Measurements from ENCODE around the gene PRRC2B.
"Not testable (repeated sequence)": the region's sequence is repeated elsewhere in the genome, so short reads cannot be mapped to it uniquely, and the experiment has no call there.

PRRC2B gene

DNA sequence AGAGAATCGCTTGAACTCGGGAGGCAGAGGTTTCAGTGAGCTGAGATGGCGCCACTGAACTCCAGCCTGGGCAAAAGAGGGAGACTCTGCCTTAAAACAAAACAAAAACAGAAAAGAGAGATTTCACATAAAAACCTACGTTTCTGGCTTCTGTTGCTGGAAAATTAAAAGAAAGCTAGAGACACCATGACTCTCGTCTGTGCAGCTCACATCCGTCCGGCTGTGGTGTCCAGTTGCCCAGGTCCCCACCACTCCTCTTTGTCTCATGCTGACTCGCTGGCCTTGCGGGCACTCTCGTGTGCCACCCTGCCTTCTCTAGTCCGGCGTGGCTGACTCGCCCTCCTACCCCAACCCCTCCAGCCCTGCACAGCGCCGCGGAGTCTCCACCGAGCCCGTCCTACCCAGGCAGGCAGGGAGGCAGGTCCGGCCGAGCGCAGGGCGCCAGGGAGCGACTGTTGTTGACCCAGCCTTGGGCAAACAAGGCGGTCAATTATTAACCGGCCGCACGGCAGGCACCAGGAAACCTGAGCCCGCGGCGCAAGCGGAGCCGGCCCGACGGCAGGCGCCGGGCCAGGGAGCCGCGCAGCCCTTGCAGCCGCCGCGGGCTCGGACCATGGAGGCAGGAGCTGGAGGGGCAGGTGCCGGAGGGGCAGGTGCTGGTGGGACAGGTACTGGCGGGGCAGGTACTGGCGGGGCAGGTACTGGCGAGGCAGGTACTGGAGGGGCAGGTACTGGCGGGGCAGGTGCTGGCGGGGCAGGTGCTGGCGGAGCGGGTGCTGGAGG lies 151.3 kb downstream of the PRRC2B start, which contains the start of gene PRRT1B:
Gene PRRT1B, plus strand, starts transcription at position 521 of the 783 bp plus-strand sequence. Its CDS starts 93 bp downstream, at position 614.
- Histone ChIP-seq H4K20me1 (ENCODE audit: insufficient read depth, low read length) (no peaks in the 10 kb centered on the region), H3K27me3 (ENCODE audit: low read depth, low read length) (no peaks in the 10 kb centered on the region), H2AFZ (ENCODE audit: low read depth, low read length) (no peak within 1 kb of the TSS), H3K9me3 (ENCODE audit: insufficient read depth, low read length) (peaks cover 11% of the 10 kb centered on the region), H3K9ac (ENCODE audit: low read length) (no peak within 1 kb of the TSS), H3K4me1 (ENCODE audit: low read length) (no peaks in the 10 kb centered on the region), H3K27ac (ENCODE audit: low read length) (no peak within 1 kb of the TSS), H3K4me2 (ENCODE audit: low read length) (no peak within 1 kb of the TSS), H3K36me3 (replicated peaks; ENCODE audit: low read depth, low read length) (no peaks in the 10 kb centered on the region), H3K79me2 (ENCODE audit: low read length) (no peaks in the 10 kb centered on the region), H3K4me3 (ENCODE audit: low read length) (no peak within 1 kb of the TSS)
- TF ChIP-seq CTCF (IDR thresholded peaks at IDR 0.05; ENCODE audit: low read depth, low read length) (no peak), EZH2phosphoT487 (IDR thresholded peaks at IDR 0.05; ENCODE audit: low read depth) (no peak)

GRCh38 chr9:131545786-131546335 lies 152.0 kb downstream of the PRRC2B start:
- no peak overlapping the region for H2AFZ ChIP-seq (ENCODE audit: low read depth, low read length)
- no peak overlapping the region for H3K4me3 ChIP-seq (ENCODE audit: low read length)
- H3K9me3 ChIP-seq (ENCODE audit: insufficient read depth, low read length): peaks cover 11% of the 10 kb centered on the region
- no peaks in the 10 kb centered on the region for H4K20me1 ChIP-seq (ENCODE audit: insufficient read depth, low read length)
- TF ChIP-seq CTCF (IDR thresholded peaks at IDR 0.05; ENCODE audit: low read depth, low read length) (no peak), EZH2phosphoT487 (IDR thresholded peaks at IDR 0.05; ENCODE audit: low read depth) (no peak)
- no peaks in the 10 kb centered on the region for H3K79me2 ChIP-seq (ENCODE audit: low read length)
- no peaks in the 10 kb centered on the region for H3K36me3 ChIP-seq (replicated peaks; ENCODE audit: low read depth, low read length)
- no peaks in the 10 kb centered on the region for H3K4me1 ChIP-seq (ENCODE audit: low read length)
- H3K27ac ChIP-seq (ENCODE audit: low read length): no peak overlapping the region
- H3K4me2 ChIP-seq (ENCODE audit: low read length): no peak overlapping the region
- no peak overlapping the region for H3K9ac ChIP-seq (ENCODE audit: low read length)
- H3K27me3 ChIP-seq (ENCODE audit: low read depth, low read length): no peaks in the 10 kb centered on the region

GRCh38 chr9:131546336-131547084 lies 152.6 kb downstream of the PRRC2B start:
- no peaks in the 10 kb centered on the region for H4K20me1 ChIP-seq (ENCODE audit: insufficient read depth, low read length)

GRCh38 chr9:131549186-131549585 lies 155.3 kb downstream of the PRRC2B start:
- not testable (repeated sequence) for H3K4me1 ChIP-seq (ENCODE audit: low read length); H3K9me3 ChIP-seq (ENCODE audit: insufficient read depth, low read length); H4K20me1 ChIP-seq (ENCODE audit: insufficient read depth, low read length); H3K27me3 ChIP-seq (ENCODE audit: low read depth, low read length); H3K27ac ChIP-seq (ENCODE audit: low read length); H3K79me2 ChIP-seq (ENCODE audit: low read length); H3K4me3 ChIP-seq (ENCODE audit: low read length); H2AFZ ChIP-seq (ENCODE audit: low read depth, low read length); H3K9ac ChIP-seq (ENCODE audit: low read length); H3K36me3 ChIP-seq (replicated peaks; ENCODE audit: low read depth, low read length); H3K4me2 ChIP-seq (ENCODE audit: low read length)

More at GRCh38 chr9:131546336-131547084, 152.6 kb downstream of the PRRC2B start:
- Histone ChIP-seq H3K4me1 (ENCODE audit: low read length) (no peaks in the 10 kb centered on the region), H3K4me2 (ENCODE audit: low read length) (no peak overlapping the region), H3K9me3 (ENCODE audit: insufficient read depth, low read length) (peaks cover 11% of the 10 kb centered on the region), H3K79me2 (ENCODE audit: low read length) (no peaks in the 10 kb centered on the region), H3K4me3 (ENCODE audit: low read length) (no peak overlapping the region), H3K27ac (ENCODE audit: low read length) (no peak overlapping the region), H3K36me3 (replicated peaks; ENCODE audit: low read depth, low read length) (no peaks in the 10 kb centered on the region), H3K27me3 (ENCODE audit: low read depth, low read length) (no peaks in the 10 kb centered on the region), H2AFZ (ENCODE audit: low read depth, low read length) (no peak overlapping the region), H3K9ac (ENCODE audit: low read length) (no peak overlapping the region)
- TF ChIP-seq EZH2phosphoT487 (IDR thresholded peaks at IDR 0.05; ENCODE audit: low read depth): no peak
